HL-60 (cell line): ENCODE measurements around the gene CAPN13.

ENCODE experiments used
- DNase-seq, 2 experiments: peaks; one replicate each; pipeline ENCODE4 v3.0.0-alpha.2; 2010 to 2020; ENCODE audit warnings: low read depth in 1 of 2, low spot score in 1 of 2
- H3K27ac ChIP-seq: fragments of 250-450 bp; sonication (Bioruptor Pico); replicated peaks from 2 replicates; pipeline ENCODE4 v1.5.1; 2020; ENCODE audit warnings: mild to moderate bottlenecking, moderate library complexity
- H3K27me3 ChIP-seq: fragments of 250-450 bp; sonication (Bioruptor Pico); 2 replicates; pipeline ENCODE4 v1.5.1; 2021; ENCODE audit warnings: mild to moderate bottlenecking, moderate library complexity; ENCODE audit not compliant: insufficient read depth, poor library complexity, severe bottlenecking
- H3K4me3 ChIP-seq: replicated peaks from 2 replicates; pipeline ENCODE4 v1.5.1; 2011; ENCODE audit warnings: mild to moderate bottlenecking, control low read depth, low read length; ENCODE audit not compliant: insufficient read depth
- GABPA ChIP-seq: IDR thresholded peaks from 2 replicates; pipeline ENCODE4 v1.6.1; 2012; ENCODE audit warnings: low read depth
- POLR2AphosphoS5 ChIP-seq: IDR thresholded peaks from 2 replicates; pipeline ENCODE4 v1.6.1; 2012; ENCODE audit warnings: low read depth
- SPI1 ChIP-seq: IDR thresholded peaks from 2 replicates; pipeline ENCODE4 v1.6.1; 2012; ENCODE audit warnings: low read depth, mild to moderate bottlenecking, borderline replicate concordance
- TF ChIP-seq, protein P1 (sequence below): IDR thresholded peaks from 2 replicates; pipeline ENCODE4 v1.6.1; 2012; ENCODE audit warnings: low read depth; ENCODE audit not compliant: insufficient replicate concordance
- TF ChIP-seq, protein P2 (sequence below): IDR thresholded peaks from one replicate; pipeline ENCODE4 v1.5.1; 2011; ENCODE audit warnings: low read length, control low read depth, inconsistent platforms; ENCODE audit not compliant: insufficient read depth

CAPN13 gene

DNA sequence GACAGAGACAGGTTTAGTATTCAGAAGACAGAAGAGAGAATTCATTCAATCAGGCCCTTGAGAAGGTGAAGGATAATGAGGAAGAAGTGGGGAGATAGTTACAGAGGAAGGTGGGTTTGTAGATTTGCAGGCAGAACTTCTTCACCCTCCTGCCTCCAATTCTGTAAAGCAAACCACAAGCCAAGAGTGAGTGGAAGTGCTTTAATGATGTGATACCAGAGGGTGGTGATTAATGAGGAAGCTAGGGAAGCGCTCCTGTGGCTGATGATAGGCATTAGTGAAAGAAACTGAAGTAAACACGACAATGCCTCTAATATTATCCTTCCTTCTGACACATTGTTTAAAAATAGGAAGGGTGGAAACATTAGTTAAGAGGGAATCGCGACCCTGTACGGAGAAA lies 78.2 kb downstream of the CAPN13 start:
- no peak for TF ChIP-seq POLR2AphosphoS5
- TF ChIP-seq, protein P1, sequence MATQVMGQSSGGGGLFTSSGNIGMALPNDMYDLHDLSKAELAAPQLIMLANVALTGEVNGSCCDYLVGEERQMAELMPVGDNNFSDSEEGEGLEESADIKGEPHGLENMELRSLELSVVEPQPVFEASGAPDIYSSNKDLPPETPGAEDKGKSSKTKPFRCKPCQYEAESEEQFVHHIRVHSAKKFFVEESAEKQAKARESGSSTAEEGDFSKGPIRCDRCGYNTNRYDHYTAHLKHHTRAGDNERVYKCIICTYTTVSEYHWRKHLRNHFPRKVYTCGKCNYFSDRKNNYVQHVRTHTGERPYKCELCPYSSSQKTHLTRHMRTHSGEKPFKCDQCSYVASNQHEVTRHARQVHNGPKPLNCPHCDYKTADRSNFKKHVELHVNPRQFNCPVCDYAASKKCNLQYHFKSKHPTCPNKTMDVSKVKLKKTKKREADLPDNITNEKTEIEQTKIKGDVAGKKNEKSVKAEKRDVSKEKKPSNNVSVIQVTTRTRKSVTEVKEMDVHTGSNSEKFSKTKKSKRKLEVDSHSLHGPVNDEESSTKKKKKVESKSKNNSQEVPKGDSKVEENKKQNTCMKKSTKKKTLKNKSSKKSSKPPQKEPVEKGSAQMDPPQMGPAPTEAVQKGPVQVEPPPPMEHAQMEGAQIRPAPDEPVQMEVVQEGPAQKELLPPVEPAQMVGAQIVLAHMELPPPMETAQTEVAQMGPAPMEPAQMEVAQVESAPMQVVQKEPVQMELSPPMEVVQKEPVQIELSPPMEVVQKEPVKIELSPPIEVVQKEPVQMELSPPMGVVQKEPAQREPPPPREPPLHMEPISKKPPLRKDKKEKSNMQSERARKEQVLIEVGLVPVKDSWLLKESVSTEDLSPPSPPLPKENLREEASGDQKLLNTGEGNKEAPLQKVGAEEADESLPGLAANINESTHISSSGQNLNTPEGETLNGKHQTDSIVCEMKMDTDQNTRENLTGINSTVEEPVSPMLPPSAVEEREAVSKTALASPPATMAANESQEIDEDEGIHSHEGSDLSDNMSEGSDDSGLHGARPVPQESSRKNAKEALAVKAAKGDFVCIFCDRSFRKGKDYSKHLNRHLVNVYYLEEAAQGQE = no peak
- no peak for TF ChIP-seq SPI1
- no peak overlapping the region for H3K27ac ChIP-seq
- H3K27me3 ChIP-seq = peaks cover 23% of the 10 kb centered on the region
- DNase-seq = no peak
- no peak overlapping the region for H3K4me3 ChIP-seq

DNA sequence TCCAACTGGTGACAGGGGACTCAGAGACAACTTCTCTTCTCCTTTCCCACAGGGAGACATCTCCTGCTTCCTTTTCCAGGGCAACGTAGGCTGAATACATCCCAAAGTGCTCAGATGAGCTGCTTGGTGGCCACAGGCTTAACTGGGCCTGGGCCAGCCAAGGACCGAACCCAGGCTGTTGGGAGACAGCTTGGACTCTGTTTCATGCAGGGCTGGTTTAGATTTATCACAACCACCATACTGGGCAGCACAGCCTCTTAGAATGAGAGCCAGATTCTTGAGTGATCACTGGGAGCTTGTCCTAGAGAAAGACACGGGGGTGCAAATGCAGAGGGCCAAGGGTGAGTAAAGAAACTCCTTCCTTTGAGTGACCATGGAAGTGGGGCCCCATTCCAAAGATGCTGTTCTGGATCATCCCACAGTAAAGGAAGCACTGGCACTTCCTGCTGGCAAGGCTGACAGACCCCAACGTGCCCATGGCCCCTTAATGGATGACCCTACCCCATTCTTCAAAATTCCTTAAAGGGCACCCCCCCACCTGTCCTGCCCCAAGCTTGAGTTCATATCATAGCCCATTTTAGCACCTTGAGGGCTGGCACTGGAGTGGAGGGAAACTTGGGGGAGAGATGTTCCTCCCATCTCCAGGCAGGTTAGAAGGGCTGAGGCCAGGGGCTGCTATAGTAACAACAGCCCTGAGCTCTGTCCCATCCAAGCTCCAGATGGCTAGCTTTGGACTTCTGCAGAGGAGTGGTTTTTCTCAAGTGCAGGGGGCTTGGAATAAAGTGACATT lies 84.1 kb downstream of the CAPN13 start:
- TF ChIP-seq SPI1 = no peak
- TF ChIP-seq POLR2AphosphoS5 = no peak
- TF ChIP-seq, protein P1 = no peak
- TF ChIP-seq, protein P2, sequence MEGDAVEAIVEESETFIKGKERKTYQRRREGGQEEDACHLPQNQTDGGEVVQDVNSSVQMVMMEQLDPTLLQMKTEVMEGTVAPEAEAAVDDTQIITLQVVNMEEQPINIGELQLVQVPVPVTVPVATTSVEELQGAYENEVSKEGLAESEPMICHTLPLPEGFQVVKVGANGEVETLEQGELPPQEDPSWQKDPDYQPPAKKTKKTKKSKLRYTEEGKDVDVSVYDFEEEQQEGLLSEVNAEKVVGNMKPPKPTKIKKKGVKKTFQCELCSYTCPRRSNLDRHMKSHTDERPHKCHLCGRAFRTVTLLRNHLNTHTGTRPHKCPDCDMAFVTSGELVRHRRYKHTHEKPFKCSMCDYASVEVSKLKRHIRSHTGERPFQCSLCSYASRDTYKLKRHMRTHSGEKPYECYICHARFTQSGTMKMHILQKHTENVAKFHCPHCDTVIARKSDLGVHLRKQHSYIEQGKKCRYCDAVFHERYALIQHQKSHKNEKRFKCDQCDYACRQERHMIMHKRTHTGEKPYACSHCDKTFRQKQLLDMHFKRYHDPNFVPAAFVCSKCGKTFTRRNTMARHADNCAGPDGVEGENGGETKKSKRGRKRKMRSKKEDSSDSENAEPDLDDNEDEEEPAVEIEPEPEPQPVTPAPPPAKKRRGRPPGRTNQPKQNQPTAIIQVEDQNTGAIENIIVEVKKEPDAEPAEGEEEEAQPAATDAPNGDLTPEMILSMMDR = no peak
- TF ChIP-seq GABPA = no peak
- H3K27me3 ChIP-seq = peaks cover 19% of the 10 kb centered on the region
- no peak for DNase-seq
- H3K27ac ChIP-seq = no peak overlapping the region
- no peak overlapping the region for H3K4me3 ChIP-seq

DNA sequence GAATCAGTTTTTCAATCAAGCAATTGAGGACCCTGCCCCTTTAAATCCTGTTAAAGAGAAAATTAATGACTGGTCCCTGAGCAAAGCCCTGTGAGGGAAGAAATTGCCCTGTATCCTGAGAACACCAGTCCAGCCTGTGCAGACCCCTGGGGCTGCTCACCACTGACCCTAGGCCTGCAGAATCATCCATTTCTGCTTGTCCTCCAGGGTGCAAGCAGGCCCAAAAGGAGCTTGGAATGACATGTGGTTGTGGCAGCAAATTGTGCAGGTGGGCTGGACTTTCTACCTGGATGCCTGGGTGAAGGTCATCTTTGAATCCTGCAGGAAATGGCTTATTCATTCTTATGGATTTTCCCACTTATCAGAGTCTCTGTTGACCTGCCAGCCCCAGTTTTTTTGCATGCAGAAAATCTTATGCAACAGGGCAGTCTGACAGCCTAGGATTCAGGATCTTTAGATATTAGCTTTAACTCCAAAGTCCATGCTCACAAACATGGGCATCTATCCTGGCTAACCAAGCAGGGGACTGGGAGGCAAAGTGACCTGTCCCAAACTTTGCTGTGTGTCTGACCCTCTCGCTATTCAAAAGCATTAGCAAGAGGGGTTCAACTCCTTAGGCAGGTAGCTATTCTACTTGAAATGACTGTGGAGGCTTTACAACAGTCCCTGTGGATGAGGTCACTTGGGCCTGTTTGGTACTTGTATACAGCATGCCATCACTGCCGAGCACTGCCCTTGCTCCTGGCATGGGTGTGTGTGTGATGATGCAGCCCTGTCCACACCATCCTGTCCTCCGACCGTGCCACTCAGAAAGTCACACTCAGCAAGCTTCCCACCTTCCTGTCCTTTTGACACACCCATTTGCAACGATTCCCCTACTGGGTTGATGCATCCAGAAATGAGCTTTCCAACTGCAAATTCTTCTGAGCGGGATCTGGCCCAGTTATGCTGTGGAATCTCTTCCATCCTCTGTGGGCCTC lies 85.3 kb downstream of the CAPN13 start:
- TF ChIP-seq, protein P1 = no peak
- no peak for TF ChIP-seq POLR2AphosphoS5
- no peak for TF ChIP-seq GABPA
- no peak for TF ChIP-seq SPI1
- TF ChIP-seq, protein P2 = no peak
- Histone ChIP-seq H3K27ac (no peak overlapping the region), H3K4me3 (no peak overlapping the region), H3K27me3 (peaks cover 17% of the 10 kb centered on the region)
- DNase-seq = no peak
